D721Med (cell line): Measurements from ENCODE around the gene CKM.

Experiments used
- DNase-seq: peaks from one replicate; pipeline ENCODE4 v3.0.0; 2011; ENCODE audit warnings: low spot score; ENCODE audit not compliant: insufficient read length
- FAIRE-seq: peaks from 2 replicates; lab custom pipeline; 2011; peaks lifted over from hg19 to GRCh38; lab: Jason Lieb, UNC
- CTCF ChIP-seq: IDR thresholded peaks from 2 replicates; pipeline ENCODE4 v1.5.1; 2012; ENCODE audit warnings: mild to moderate bottlenecking, control low read depth; ENCODE audit not compliant: insufficient read depth; ENCODE audit errors: missing control alignments

CKM gene

GRCh38 chr19:45265375-45265774, 57.3 kb downstream of the CKM start:
- FAIRE-seq (no peak), DNase-seq (no peak)
- no peak for TF ChIP-seq CTCF

GRCh38 chr19:45264781-45265317, 57.8 kb downstream of the CKM start:
- TF ChIP-seq CTCF, result no peak
- DNase-seq, result no peak
- no peak for FAIRE-seq

GRCh38 chr19:45263013-45263412, 59.7 kb downstream of the CKM start:
- FAIRE-seq, result no peak
- no peak for TF ChIP-seq CTCF

DNA sequence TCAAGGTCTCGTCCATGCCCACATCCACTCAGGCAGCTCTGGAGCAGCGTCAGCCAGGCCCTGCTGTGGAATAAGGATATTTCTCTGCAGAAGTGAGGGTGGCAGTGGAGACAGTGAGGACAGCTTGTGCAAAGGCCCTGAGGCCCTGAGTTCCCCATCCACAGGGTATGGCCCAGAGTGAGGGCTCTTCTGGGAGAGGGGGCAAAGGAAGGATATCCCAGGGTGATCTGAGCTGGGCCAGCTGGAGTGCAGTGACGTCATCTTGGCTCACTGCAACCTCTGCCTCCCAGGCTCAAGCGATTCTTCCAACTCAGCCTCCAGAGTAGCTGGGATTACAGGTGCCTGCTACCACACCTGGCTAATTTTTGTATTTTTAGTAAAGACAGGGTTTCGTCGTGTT, 60.1 kb downstream of the CKM start:
- TF ChIP-seq CTCF, result no peak
- FAIRE-seq (no peak), DNase-seq (no peak)

More at GRCh38 chr19:45263013-45263412, 59.7 kb downstream of the CKM start:
- no peak for DNase-seq

- no peak for TF ChIP-seq CTCF
- no peak for FAIRE-seq
- DNase-seq, result no peak
Measured at GRCh38 chr19:45258862-45259261, 63.8 kb downstream of the CKM start.

GRCh38 chr19:45256836-45257235, 65.8 kb downstream of the CKM start:
- DNase-seq (no peak), FAIRE-seq (no peak)
- no peak for TF ChIP-seq CTCF
